Left lung (tissue), 10 donors: ENCODE measurements around the gene PIP5K1B. TPM values are rescaled to one million over a fixed set of nuclear protein-coding genes. Genes with fewer than 3 reads are reported as not detected.
A peak's percentile ranks its signal among the peaks of the same experiment; 100 is the strongest.

Experiments
- ATAC-seq: fragments of 200-7000 bp; cut with Tn5 transposase; one replicate; pipeline ENCODE4 v1.9.1; 2020; ENCODE audit warnings: moderate library complexity
- DNase-seq, 4 donors: peaks; one replicate each; pipeline ENCODE4 v3.0.0-alpha.2; 2013 to 2020
- H3K27ac ChIP-seq, 2 donors: fragments of 200-600 bp; sonication (generic) in 1 of 2; one replicate each; pipeline versions ENCODE4 v1.5.0 to v1.8.0; 2020 to 2021
- H3K27me3 ChIP-seq, 2 donors: fragments of 200-600 bp; sonication (generic) in 1 of 2; one replicate each; pipeline versions ENCODE4 v1.5.0 to v1.8.0; 2020 to 2021
- H3K36me3 ChIP-seq, 2 donors: fragments of 200-600 bp; sonication (generic) in 1 of 2; one replicate each; pipeline versions ENCODE4 v1.5.0 to v1.8.0; 2020 to 2021
- H3K4me1 ChIP-seq, 2 donors: fragments of 200-600 bp; one replicate each; pipeline ENCODE4 v1.8.0; 2021
- H3K4me3 ChIP-seq, 2 donors: fragments of 200-600 bp; sonication (generic) in 1 of 2; one replicate each; pipeline versions ENCODE4 v1.5.0 to v1.8.0; 2020 to 2021; ENCODE audit warnings: mild to moderate bottlenecking in 1 of 2
- H3K9me3 ChIP-seq, 2 donors: fragments of 200-600 bp; sonication (generic) in 1 of 2; one replicate each; pipeline versions ENCODE4 v1.5.0 to v1.8.0; 2020 to 2021
- CTCF ChIP-seq, 2 donors: fragments of 200-600 bp; sonication (generic) in 1 of 2; IDR thresholded peaks; one replicate each; pipeline versions ENCODE4 v1.5.0 to v1.8.0; 2021; ENCODE audit warnings: antibody characterized with exemption in 2 of 2
- intact Hi-C, 2 donors: fragments of 100-400 bp; cut with DNase I; formaldehyde crosslinking; loops; one replicate each; pipeline versions ENCODE4 v1.11.2 to v1.14.2; 2022
- polyA plus RNA-seq, 6 donors: library from polyadenylated mRNA; unstranded; fragments of 120-200 nt; gene quantifications; one replicate each; pipeline ENCODE4 v1.2.1, GENCODE V29; 2013; ENCODE audit not compliant: insufficient read length in 6 of 6
- total RNA-seq, 2 donors: library from RNA; stranded (reverse); fragmentation: NEBNext Ultra II Directional; extraction: Animal tissue kit (Norgen Biotek cat#: 25700); gene quantifications; one replicate each; pipeline ENCODE4 v1.2.1, GENCODE V29; 2021
- donor health status: DM: no; HTN: yes; CAD: no.
- donor health status: DM: no; HTN: no; CAD: no.

PIP5K1B gene
- total and polyA plus RNA-seq, 8 donors, result 3.1 to 31.0 (median 4.2) TPM

GRCh38 chr9:68907910-68908309 is 202.9 kb downstream of the PIP5K1B start:
- Histone ChIP-seq H3K4me1 (peaks cover 2% of the 10 kb centered on the region in 2 donors), H3K27ac (no peak overlapping the region), H3K9me3 (no peaks in the 10 kb centered on the region), H3K36me3 (no peaks in the 10 kb centered on the region), H3K4me3 (no peak overlapping the region), H3K27me3 (no peaks in the 10 kb centered on the region)
- DNase-seq (no peak), ATAC-seq (no peak)
- intact Hi-C loops, result no loop called here
- TF ChIP-seq CTCF (IDR thresholded peaks at IDR 0.05), result no peak

GRCh38 chr9:68912561-68912960 is 207.5 kb downstream of the PIP5K1B start:
- no peak for TF ChIP-seq CTCF (IDR thresholded peaks at IDR 0.05)
- Histone ChIP-seq H3K4me3 (no peak overlapping the region), H3K4me1 (peaks cover 5% of the 10 kb centered on the region in 2 donors), H3K27ac (no peak overlapping the region), H3K27me3 (no peaks in the 10 kb centered on the region), H3K36me3 (no peaks in the 10 kb centered on the region), H3K9me3 (no peaks in the 10 kb centered on the region)
- intact Hi-C loops, result no loop called here
- DNase-seq, result no peak
- ATAC-seq, result no peak

- no peak for DNase-seq
- H3K4me1 ChIP-seq, result peaks cover 5% of the 10 kb centered on the region in 2 donors
- TF ChIP-seq CTCF (IDR thresholded peaks at IDR 0.05), result no peak
- ATAC-seq, result no peak
- H3K36me3 ChIP-seq, result no peaks in the 10 kb centered on the region
- no peaks in the 10 kb centered on the region for H3K27me3 ChIP-seq
- no peak overlapping the region for H3K27ac ChIP-seq
- no peaks in the 10 kb centered on the region for H3K9me3 ChIP-seq
- no peak overlapping the region for H3K4me3 ChIP-seq
- intact Hi-C loops, result no loop called here
Measured at GRCh38 chr9:68913054-68913453, 208.0 kb downstream of the PIP5K1B start.

GRCh38 chr9:68914751-68915150 is 209.7 kb downstream of the PIP5K1B start:
- Histone ChIP-seq H3K4me1 (peaks cover 5% of the 10 kb centered on the region in 2 donors), H3K4me3 (no peak overlapping the region), H3K9me3 (no peaks in the 10 kb centered on the region), H3K36me3 (no peaks in the 10 kb centered on the region), H3K27me3 (no peaks in the 10 kb centered on the region), H3K27ac (no peak overlapping the region)
- no peak for TF ChIP-seq CTCF (IDR thresholded peaks at IDR 0.05)
- intact Hi-C loops, result no loop called here
- no peak for ATAC-seq
- no peak for DNase-seq

GRCh38 chr9:68919661-68920060 is 214.6 kb downstream of the PIP5K1B start:
- no peaks in the 10 kb centered on the region for H3K4me1 ChIP-seq
- intact Hi-C loops, result no loop called here
- peak; percentile 26 for ATAC-seq
- H3K27me3 ChIP-seq, result no peaks in the 10 kb centered on the region
- H3K27ac ChIP-seq, result no peak overlapping the region
- DNase-seq, result no peak
- no peaks in the 10 kb centered on the region for H3K9me3 ChIP-seq
- H3K4me3 ChIP-seq, result no peak overlapping the region
- TF ChIP-seq CTCF (IDR thresholded peaks at IDR 0.05), result no peak
- peaks cover 0 to 4% of the 10 kb centered on the region in 2 donors for H3K36me3 ChIP-seq
